Measurements from ENCODE around the gene SHISA6.

- TF ChIP-seq CTCF (IDR thresholded peaks at IDR 0.05) (no peak), POLR2A (IDR thresholded peaks at IDR 0.05) (no peak)
These were observed 112.6 kb downstream of the SHISA6 start for GRCh38 chr17:11353601-11354000.
